GM23338 (cell line): ENCODE measurements around the gene SNX15. TPM values are rescaled to one million over a fixed set of nuclear protein-coding genes. Genes with fewer than 3 reads are reported as not detected.

ENCODE experiments used
- ATAC-seq: fragments of 200-7000 bp; cut with Tn5 transposase; 3 replicates; pipeline ENCODE4 v1.9.1; 2020
- DNase-seq: peaks from one replicate; pipeline ENCODE4 v3.0.0-alpha.2; 2015; ENCODE audit warnings: low spot score
- H2AFZ ChIP-seq: fragments of 200-600 bp; sonication (generic); 2 replicates; pipeline ENCODE4 v1.8.0; 2016; ENCODE audit warnings: antibody characterized with exemption, mild to moderate bottlenecking, moderate library complexity
- H3F3A ChIP-seq: fragments of 200-600 bp; sonication (generic); replicated peaks from 2 replicates; pipeline ENCODE4 v1.8.0; 2017; ENCODE audit warnings: antibody characterized with exemption, mixed run types, low read depth
- H3K27ac ChIP-seq: fragments of 200-600 bp; sonication (generic); 2 replicates; pipeline ENCODE4 v1.6.1; 2016; ENCODE audit warnings: low read depth
- H3K27me3 ChIP-seq: fragments of 200-600 bp; sonication (generic); 2 replicates; pipeline ENCODE4 v1.8.0; 2016; ENCODE audit warnings: mild to moderate bottlenecking, mixed run types, moderate library complexity; ENCODE audit not compliant: insufficient read depth
- H3K36me3 ChIP-seq: fragments of 200-600 bp; sonication (generic); 2 replicates; pipeline ENCODE4 v1.8.0; 2016; ENCODE audit warnings: mild to moderate bottlenecking; ENCODE audit not compliant: insufficient read depth
- H3K4me1 ChIP-seq: fragments of 200-600 bp; sonication (generic); 2 replicates; pipeline ENCODE4 v1.8.0; 2016; ENCODE audit warnings: mild to moderate bottlenecking, moderate library complexity; ENCODE audit not compliant: insufficient read depth
- H3K4me2 ChIP-seq: fragments of 200-600 bp; sonication (generic); 2 replicates; pipeline ENCODE4 v1.7.1; 2017; ENCODE audit warnings: mixed run types
- H3K4me3 ChIP-seq: fragments of 200-600 bp; sonication (generic); 2 replicates; pipeline ENCODE4 v1.6.1; 2016; ENCODE audit warnings: mixed run types
- H3K79me2 ChIP-seq: fragments of 200-600 bp; sonication (generic); replicated peaks from 2 replicates; pipeline ENCODE4 v1.8.0; 2017; ENCODE audit warnings: mild to moderate bottlenecking; ENCODE audit not compliant: insufficient read depth
- H3K9me2 ChIP-seq: fragments of 200-600 bp; sonication (generic); 2 replicates; pipeline ENCODE4 v1.8.0; 2017; ENCODE audit not compliant: insufficient read depth
- H4K20me1 ChIP-seq: fragments of 200-600 bp; sonication (generic); replicated peaks from 2 replicates; pipeline ENCODE4 v1.8.0; 2017; ENCODE audit warnings: mild to moderate bottlenecking; ENCODE audit not compliant: insufficient read depth
- H3K27ac Mint-ChIP-seq: 2 replicates; pipeline ENCODE4 v1.8.0; 2020; ENCODE audit warnings: inconsistent platforms, mild to moderate bottlenecking, moderate library complexity, mixed read lengths
- H3K27me3 Mint-ChIP-seq: 3 replicates; pipeline ENCODE4 v1.8.0; 2022; ENCODE audit warnings: low read depth, mild to moderate bottlenecking, moderate library complexity, mixed read lengths, inconsistent platforms; ENCODE audit not compliant: insufficient read depth, poor library complexity
- H3K36me3 Mint-ChIP-seq: 3 replicates; pipeline ENCODE4 v1.8.0; 2021; ENCODE audit warnings: low read depth, mild to moderate bottlenecking, inconsistent platforms, moderate library complexity, mixed read lengths
- H3K4me1 Mint-ChIP-seq: 3 replicates; pipeline ENCODE4 v1.8.0; 2020; ENCODE audit warnings: mild to moderate bottlenecking, inconsistent platforms, mixed read lengths
- H3K4me3 Mint-ChIP-seq: 3 replicates; pipeline ENCODE4 v1.8.0; 2021; ENCODE audit warnings: moderate library complexity, mild to moderate bottlenecking, inconsistent platforms, mixed read lengths
- H3K9me3 Mint-ChIP-seq: 3 replicates; pipeline ENCODE4 v1.8.0; 2020; ENCODE audit warnings: moderate library complexity, mild to moderate bottlenecking, inconsistent platforms, mixed read lengths
- CREB1 ChIP-seq: fragments of 250-450 bp; sonication (Bioruptor Pico); IDR thresholded peaks from 2 replicates; pipeline ENCODE4 v1.5.0; 2020; ENCODE audit warnings: low read depth, mild to moderate bottlenecking, moderate library complexity
- CTCF ChIP-seq, 2 experiments: fragments of 200-600 bp in 1 of 2; sonication (generic) in 1 of 2; conservative IDR thresholded peaks; 2 replicates each; pipeline versions ENCODE4 v1.5.1 to v1.6.1; 2016 to 2017; ENCODE audit warnings: antibody characterized with exemption in 2 of 2, low read depth in 2 of 2, mild to moderate bottlenecking in 2 of 2, moderate library complexity in 1 of 2
- EZH2 ChIP-seq: fragments of 200-600 bp; sonication (generic); IDR thresholded peaks from one replicate; pipeline ENCODE4 v1.8.0; 2017; ENCODE audit warnings: antibody characterized with exemption, mild to moderate bottlenecking, low read depth; ENCODE audit not compliant: unreplicated experiment
- EZH2phosphoT487 ChIP-seq: fragments of 200-600 bp; sonication (generic); IDR thresholded peaks from one replicate; pipeline ENCODE4 v1.8.1; 2018; ENCODE audit warnings: antibody characterized with exemption; ENCODE audit not compliant: unreplicated experiment
- NANOG ChIP-seq: IDR thresholded peaks from 2 replicates; pipeline ENCODE4 v1.6.1; 2016; ENCODE audit warnings: antibody characterized with exemption, borderline replicate concordance
- POLR2AphosphoS5 ChIP-seq: IDR thresholded peaks from 2 replicates; pipeline ENCODE4 v1.6.1; 2016; ENCODE audit warnings: antibody characterized with exemption, low read depth
- ZNF114 ChIP-seq: fragments of 250-450 bp; sonication (Bioruptor Pico); IDR thresholded peaks from 2 replicates; pipeline ENCODE4 v1.5.0; 2020; ENCODE audit warnings: mild to moderate bottlenecking, moderate library complexity
- ZNF331 ChIP-seq: fragments of 250-450 bp; sonication (Bioruptor Pico); IDR thresholded peaks from 2 replicates; pipeline ENCODE4 v1.5.0; 2020; ENCODE audit warnings: low read depth, mild to moderate bottlenecking, moderate library complexity
- polyA plus RNA-seq: library from polyadenylated mRNA; unstranded; fragments of >200 nt; fragmentation: Nextera tagmentation; extraction: Ambion mirVana; gene quantifications from 2 replicates; pipeline ENCODE4 v1.2.1, GENCODE V29; 2016
- total RNA-seq: library from RNA; depleted of rRNA; stranded (reverse); fragments of >200 nt; shearing (Covaris generic); gene quantifications from 2 replicates; pipeline ENCODE4 v1.2.3, GENCODE V29; 2014

The SNX15 gene
- total and polyA plus RNA-seq, 2 experiments from 2014 or later = 13.0 to 21.4 TPM

GRCh38 chr11:65045728-65046127, 18.5 kb downstream of the SNX15 start:
- Histone ChIP-seq H3K9me2 (no peaks in the 10 kb centered on the region), H3K27me3 (peaks cover 7% of the 10 kb centered on the region; the same call in 1 of the 2 replicates), H3K36me3 (no peaks in the 10 kb centered on the region), H3K27ac (no peak overlapping the region), H3F3A (0 out of 2 replicates have a peak, but pooled peaks cover 6% of the 10 kb centered on the region), H3K4me3 (no peak overlapping the region), H3K79me2 (peaks cover 18% of the 10 kb centered on the region), H4K20me1 (peaks cover 11% of the 10 kb centered on the region), H3K4me1 (peaks cover 3% of the 10 kb centered on the region; the same call in 1 of the 2 replicates), H3K4me2 (no peak overlapping the region), H2AFZ (no peak overlapping the region)
- Mint-ChIP-seq H3K27ac (no peak overlapping the region), H3K4me1 (peaks cover 17% of the 10 kb centered on the region), H3K27me3 (peaks cover 8% of the 10 kb centered on the region), H3K36me3 (peaks cover 17% of the 10 kb centered on the region), H3K4me3 (no peak overlapping the region), H3K9me3 (no peaks in the 10 kb centered on the region)
- TF ChIP-seq EZH2 (no peak), ZNF114 (CRISPR knock-in tag) (no peak), CTCF (conservative IDR thresholded peaks at IDR 0.05; ENCODE audit: low read depth in 2 of 2) (no peak), CREB1 (no peak), ZNF331 (no peak), EZH2phosphoT487 (no peak)
- ATAC-seq (no peak), DNase-seq (peak; percentile 28)

- Mint-ChIP-seq H3K9me3 (no peaks in the 10 kb centered on the region), H3K27ac (no peak overlapping the region), H3K4me1 (peaks cover 11% of the 10 kb centered on the region), H3K27me3 (peaks cover 8% of the 10 kb centered on the region), H3K36me3 (peaks cover 12% of the 10 kb centered on the region), H3K4me3 (peak overlapping the region; percentile 70)
- Histone ChIP-seq H3K79me2 (peaks cover 8% of the 10 kb centered on the region), H3K9me2 (no peaks in the 10 kb centered on the region), H3K27me3 (peaks cover 7% of the 10 kb centered on the region; the same call in 1 of the 2 replicates), H3K4me2 (peak overlapping the region; percentile 89), H3K27ac (no peak overlapping the region), H3K36me3 (no peaks in the 10 kb centered on the region), H4K20me1 (peaks cover 8% of the 10 kb centered on the region), H3K4me1 (peaks cover 3% of the 10 kb centered on the region; the same call in 1 of the 2 replicates), H2AFZ (peak overlapping the region; percentile 99), H3F3A (0 out of 2 replicates have a peak, but pooled peaks cover 4% of the 10 kb centered on the region), H3K4me3 (peak overlapping the region; percentile 65)
- DNase-seq = peak; percentile 58
- peak; percentile 19; the same call in 1 of the 2 replicates for TF ChIP-seq POLR2AphosphoS5
- no peak for TF ChIP-seq NANOG
- peak; percentile 71 for ATAC-seq
These were observed 20.6 kb downstream of the SNX15 start for GRCh38 chr11:65047581-65048422.
